Esophagus muscularis mucosa (tissue), 3 donors: Measurements from ENCODE around the gene NPAS3.

ENCODE experiments used
- CTCF ChIP-seq, 3 experiments: fragments of 200-600 bp in 2 of 3; fragments of 450-650 bp in 1 of 3; sonication (generic) in 2 of 3; IDR thresholded peaks; one replicate each; pipeline ENCODE4 v1.5.1; 2017 to 2019; ENCODE audit warnings: antibody characterized with exemption in 3 of 3, mild to moderate bottlenecking in 2 of 3, moderate library complexity in 1 of 3
- POLR2A ChIP-seq: fragments of 450-650 bp; IDR thresholded peaks from one replicate; pipeline ENCODE4 v1.6.1; 2017; ENCODE audit warnings: antibody characterized with exemption, moderate library complexity, mild to moderate bottlenecking, low read depth

GRCh38 chr14:33480071-33480886 lies 541.6 kb downstream of the NPAS3 start:
- TF ChIP-seq POLR2A (no peak), CTCF (IDR thresholded peaks at IDR 0.05) (no peak)
